SK-N-MC (cell line): Measurements from ENCODE around the gene ANGPTL3.
A peak's percentile ranks its signal among the peaks of the same experiment; 100 is the strongest.
"Not testable (repeated sequence)": the region's sequence is repeated elsewhere in the genome, so short reads cannot be mapped to it uniquely, and the experiment has no call there.

Experiments
- DNase-seq: peaks from one replicate; pipeline ENCODE4 v3.0.0-alpha.2; 2011; ENCODE audit warnings: low read depth, low spot score
- H3K27ac ChIP-seq: fragments of 200-600 bp; sonication (generic); 2 replicates; pipeline ENCODE4 v1.5.1; 2016; ENCODE audit warnings: mixed run types
- H3K36me3 ChIP-seq: fragments of 200-600 bp; sonication (generic); 2 replicates; pipeline ENCODE4 v1.6.1; 2017; ENCODE audit warnings: antibody characterized with exemption, low read length, mixed read lengths; ENCODE audit not compliant: insufficient read depth
- H3K4me3 ChIP-seq: fragments of 200-600 bp; sonication (generic); 2 replicates; pipeline ENCODE4 v1.5.1; 2016
- H3K9ac ChIP-seq: fragments of 200-600 bp; sonication (generic); 2 replicates; pipeline ENCODE4 v1.8.0; 2017; ENCODE audit warnings: mixed run types, mixed read lengths; ENCODE audit not compliant: insufficient read length
- H3K9me3 ChIP-seq: fragments of 200-600 bp; sonication (generic); 2 replicates; pipeline ENCODE4 v1.6.1; 2017; ENCODE audit warnings: low read depth, mild to moderate bottlenecking, antibody characterized with exemption, low read length, moderate library complexity, mixed read lengths
- EZH2 ChIP-seq: fragments of 200-600 bp; sonication (generic); IDR thresholded peaks from one replicate; pipeline ENCODE4 v1.6.1; 2017; ENCODE audit warnings: antibody characterized with exemption
- FOXP2 ChIP-seq: optimal IDR thresholded peaks from 2 replicates; pipeline ENCODE3; 2011; ENCODE audit warnings: mild to moderate bottlenecking, moderate library complexity; ENCODE audit not compliant: insufficient read depth; ENCODE audit errors: extremely low read length, control extremely low read depth
- POLR2AphosphoS5 ChIP-seq: IDR thresholded peaks from 2 replicates; pipeline ENCODE4 v1.6.1; 2012; ENCODE audit warnings: mild to moderate bottlenecking, low read depth, low read length, borderline replicate concordance

ANGPTL3 gene

DNA sequence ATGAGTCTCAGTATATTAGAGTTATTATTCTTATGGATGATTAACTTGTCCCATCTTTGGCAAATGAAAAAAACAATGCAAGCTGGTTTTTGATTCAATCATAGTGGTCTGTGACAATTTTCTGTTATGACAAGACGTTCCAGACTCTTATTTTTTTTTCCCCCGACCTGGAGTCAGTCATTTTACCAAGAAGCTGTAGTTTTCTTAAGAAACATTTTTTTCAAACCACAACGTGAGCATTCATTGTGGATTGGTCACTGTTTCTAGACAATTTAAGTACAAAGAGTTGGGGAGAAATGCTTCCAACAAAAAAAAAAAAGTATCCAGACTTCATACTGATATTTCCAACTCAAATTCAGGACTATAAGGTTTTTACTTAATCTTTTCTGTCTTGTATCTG, 8.0 kb upstream of the ANGPTL3 start:
- TF ChIP-seq POLR2AphosphoS5 (no peak), EZH2 (no peak), FOXP2 (no peak)
- H3K9ac ChIP-seq, result no peak overlapping the region
- H3K4me3 ChIP-seq, result no peak overlapping the region
- no peak for DNase-seq
- H3K9me3 ChIP-seq, result no peaks in the 10 kb centered on the region
- no peak overlapping the region for H3K27ac ChIP-seq
- H3K36me3 ChIP-seq, result no peaks in the 10 kb centered on the region

DNA sequence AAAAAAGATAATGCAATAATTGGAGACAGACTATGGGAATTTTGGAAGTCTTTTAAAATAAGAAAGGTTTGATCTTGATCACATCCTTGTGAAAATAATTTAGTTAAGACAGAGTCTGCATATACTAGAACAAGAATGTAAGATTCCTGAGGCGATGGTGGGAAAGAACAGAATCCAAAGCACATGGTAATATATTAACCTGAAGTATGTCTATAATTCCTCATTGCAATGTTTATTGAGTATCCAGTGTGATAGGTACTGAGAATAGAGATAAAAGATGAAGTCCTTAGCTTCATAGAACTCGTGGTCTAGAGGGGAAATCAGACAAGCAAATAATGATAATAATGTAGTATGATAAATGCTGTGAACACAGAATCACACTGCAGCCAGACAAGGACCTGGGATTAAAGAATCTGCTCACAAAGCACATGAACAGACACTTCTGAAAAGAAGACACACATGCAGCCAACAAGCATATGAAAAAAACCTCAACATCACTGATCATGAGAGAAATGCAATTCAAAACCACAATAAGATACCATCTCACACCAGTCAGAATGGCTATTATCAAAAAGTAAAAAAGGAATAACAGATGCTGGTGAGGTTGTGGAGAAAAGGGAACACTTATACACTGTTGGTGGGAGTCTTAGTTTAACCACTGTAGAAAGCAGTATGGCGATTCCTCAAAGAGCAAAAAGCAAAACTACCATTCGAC, 6.9 kb upstream of the ANGPTL3 start:
- TF ChIP-seq FOXP2 (no peak), POLR2AphosphoS5 (no peak), EZH2 (no peak)
- Histone ChIP-seq H3K4me3 (no peak overlapping the region), H3K27ac (no peak overlapping the region), H3K9me3 (no peaks in the 10 kb centered on the region), H3K36me3 (no peaks in the 10 kb centered on the region), H3K9ac (no peak overlapping the region)
- no peak for DNase-seq

DNA sequence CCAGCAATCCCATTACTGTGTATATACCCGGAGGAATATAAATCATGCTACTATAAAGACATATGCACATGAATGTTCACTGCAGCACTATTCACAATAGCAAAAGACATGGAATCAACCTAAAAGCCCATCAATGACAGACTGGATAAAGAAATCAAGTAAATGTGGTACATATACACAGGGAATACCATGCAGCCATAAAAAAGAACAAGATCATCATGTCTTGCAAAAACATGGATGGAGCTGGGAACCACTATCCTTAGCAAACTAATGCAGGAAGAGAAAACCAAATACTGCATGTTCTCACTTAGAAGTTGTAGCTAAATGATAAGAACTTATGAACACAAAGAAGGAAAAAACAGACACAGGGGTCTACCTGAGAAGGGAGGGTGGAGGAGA, 6.4 kb upstream of the ANGPTL3 start:
- Histone ChIP-seq H3K27ac (no peak overlapping the region), H3K36me3 (no peaks in the 10 kb centered on the region), H3K9me3 (no peaks in the 10 kb centered on the region), H3K4me3 (no peak overlapping the region), H3K9ac (no peak overlapping the region)
- DNase-seq, result no peak
- no peak for TF ChIP-seq EZH2

DNA sequence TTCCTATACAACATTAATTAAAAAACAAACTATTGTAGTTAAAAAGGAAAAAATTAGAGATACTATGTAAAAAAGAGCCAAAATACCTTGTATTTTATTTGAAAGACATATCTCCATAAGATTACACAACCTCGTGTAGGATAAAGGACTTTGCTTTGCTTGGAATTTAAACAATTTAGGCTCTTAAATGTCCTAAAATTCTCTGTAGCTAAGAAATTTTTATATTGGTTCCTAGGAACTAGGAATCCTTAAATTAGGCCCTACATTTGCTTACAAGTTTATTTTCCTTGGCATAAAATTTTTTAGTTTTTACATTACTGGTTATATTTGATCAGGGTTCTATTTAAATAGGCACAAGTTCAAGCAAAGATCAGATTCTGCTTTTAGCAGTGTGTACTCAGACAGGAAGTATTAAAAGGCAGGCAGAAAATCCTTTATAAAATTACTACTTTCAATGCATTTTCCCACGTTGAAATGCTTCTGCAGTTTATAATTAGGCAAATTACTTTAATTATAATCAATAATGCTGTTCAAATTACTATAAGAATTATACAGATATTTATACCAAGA, 3.4 kb upstream of the ANGPTL3 start:
- peak overlapping the region; percentile 11; the same call in 1 of the 2 replicates for H3K27ac ChIP-seq
- no peaks in the 10 kb centered on the region for H3K9me3 ChIP-seq
- no peaks in the 10 kb centered on the region for H3K36me3 ChIP-seq
- no peak for TF ChIP-seq EZH2
- TF ChIP-seq POLR2AphosphoS5, result no peak
- no peak for TF ChIP-seq FOXP2
- no peak for DNase-seq
- no peak overlapping the region for H3K9ac ChIP-seq
- no peak overlapping the region for H3K4me3 ChIP-seq

DNA sequence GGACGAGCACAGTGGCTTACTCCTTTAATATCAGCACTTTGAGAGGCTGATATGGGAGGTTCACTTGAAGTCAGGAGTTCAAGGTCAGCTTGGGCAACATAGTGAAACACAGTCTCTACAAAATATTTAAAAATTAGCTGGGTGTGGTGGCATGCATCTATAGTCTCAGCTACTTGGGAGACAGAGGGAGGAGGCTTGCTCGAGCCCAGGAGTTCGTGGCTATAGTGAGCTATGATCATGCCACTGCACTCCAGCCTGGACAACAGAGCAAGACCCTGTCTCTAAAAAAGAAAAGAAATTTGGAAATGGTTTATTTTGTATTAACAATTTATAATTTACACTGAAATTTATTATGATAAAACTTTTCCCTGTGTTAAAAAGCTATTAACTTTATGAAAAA, 1.7 kb upstream of the ANGPTL3 start:
- H3K9ac ChIP-seq, result no peak overlapping the region
- no peaks in the 10 kb centered on the region for H3K9me3 ChIP-seq
- H3K36me3 ChIP-seq, result no peaks in the 10 kb centered on the region
- no peak overlapping the region for H3K4me3 ChIP-seq
- no peak overlapping the region for H3K27ac ChIP-seq
- no peak for DNase-seq
- TF ChIP-seq EZH2 (no peak), FOXP2 (no peak), POLR2AphosphoS5 (no peak)

DNA sequence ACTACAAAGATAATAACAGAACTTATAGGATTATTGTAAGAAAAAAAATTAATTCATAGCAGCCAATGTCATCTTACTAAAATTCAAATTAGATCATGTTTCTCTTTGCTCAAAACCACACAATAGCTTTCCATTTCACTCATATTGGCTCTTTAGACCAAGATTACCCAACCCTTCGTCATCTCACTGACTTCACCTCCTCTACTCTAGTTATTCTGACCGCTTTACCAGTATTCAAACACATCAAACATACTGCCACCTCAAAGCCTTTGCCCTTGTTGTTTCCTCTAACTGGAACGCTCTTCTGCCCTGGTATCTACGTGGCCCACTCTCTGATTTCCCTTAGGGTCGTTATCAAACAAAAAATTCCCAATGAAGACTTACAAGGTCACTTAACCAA, 1.7 kb downstream of the ANGPTL3 start:
- no peaks in the 10 kb centered on the region for H3K9me3 ChIP-seq
- TF ChIP-seq POLR2AphosphoS5, result no peak
- no peak for TF ChIP-seq EZH2
- TF ChIP-seq FOXP2, result no peak
- no peak for DNase-seq
- no peak overlapping the region for H3K9ac ChIP-seq
- H3K36me3 ChIP-seq, result no peaks in the 10 kb centered on the region
- no peak overlapping the region for H3K27ac ChIP-seq
- H3K4me3 ChIP-seq, result no peak overlapping the region

DNA sequence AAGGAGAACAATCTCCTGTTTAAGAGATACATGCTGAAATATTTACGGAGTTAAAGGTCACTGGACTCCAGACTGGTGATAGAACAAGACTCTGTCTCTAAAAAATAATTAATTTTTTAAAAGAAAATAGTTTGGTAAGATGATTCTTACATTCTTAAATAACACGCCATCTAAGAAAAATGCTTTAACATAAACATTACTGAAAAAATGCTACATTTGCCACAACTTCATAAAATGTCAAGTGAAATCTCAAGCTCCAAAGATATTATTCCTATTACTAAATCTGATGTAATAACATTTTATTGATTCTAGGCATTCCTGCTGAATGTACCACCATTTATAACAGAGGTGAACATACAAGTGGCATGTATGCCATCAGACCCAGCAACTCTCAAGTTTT, 4.1 kb downstream of the ANGPTL3 start:
- Histone ChIP-seq H3K27ac (no peak overlapping the region), H3K9ac (no peak overlapping the region), H3K36me3 (no peaks in the 10 kb centered on the region), H3K9me3 (no peaks in the 10 kb centered on the region), H3K4me3 (no peak overlapping the region)
- TF ChIP-seq POLR2AphosphoS5 (no peak), FOXP2 (no peak), EZH2 (no peak)
- no peak for DNase-seq

DNA sequence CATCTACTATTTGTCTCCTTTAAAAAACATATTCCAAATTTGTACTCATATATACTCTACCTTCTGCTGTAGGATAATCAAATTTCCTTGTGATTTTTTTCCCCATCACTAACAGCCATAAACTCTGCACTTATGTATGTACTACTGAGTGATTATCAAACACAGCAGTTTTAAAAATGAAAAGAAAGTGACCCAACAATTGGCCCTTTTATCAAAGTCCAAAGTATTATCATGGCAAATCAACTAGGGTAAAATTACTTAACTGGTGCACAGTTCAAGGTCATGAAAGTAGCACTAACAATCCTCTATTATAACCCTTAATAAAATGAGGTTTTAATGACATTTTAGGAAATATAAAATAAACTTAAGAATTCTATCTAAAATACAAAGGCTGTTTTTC, 11.6 kb downstream of the ANGPTL3 start:
- Histone ChIP-seq H3K9me3 (no peaks in the 10 kb centered on the region), H3K9ac (no peak overlapping the region), H3K27ac (no peak overlapping the region), H3K36me3 (no peaks in the 10 kb centered on the region), H3K4me3 (no peak overlapping the region)
- DNase-seq, result no peak
- no peak for TF ChIP-seq FOXP2
- TF ChIP-seq POLR2AphosphoS5, result no peak
- TF ChIP-seq EZH2, result no peak

DNA sequence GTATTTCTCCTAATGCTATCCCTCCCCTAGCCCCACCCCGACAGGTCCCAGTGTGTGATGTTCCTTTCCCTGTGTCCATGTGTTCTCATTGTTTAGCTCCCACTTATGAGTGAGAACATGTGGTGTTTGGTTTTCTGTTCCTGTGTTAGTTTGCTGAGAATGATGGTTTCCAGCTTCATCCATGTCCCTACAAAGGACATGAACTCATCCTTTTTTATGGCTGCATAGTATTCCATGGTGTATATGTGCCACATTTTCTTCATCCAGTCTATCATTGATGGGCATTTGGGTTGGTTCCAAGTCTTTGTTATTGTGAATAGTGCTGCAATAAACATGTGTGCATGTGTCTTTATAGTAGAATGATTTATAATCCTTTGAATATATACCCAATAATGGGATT, 13.3 kb downstream of the ANGPTL3 start:
- H3K9me3 ChIP-seq, H3K9ac ChIP-seq, H3K27ac ChIP-seq, H3K4me3 ChIP-seq, DNase-seq, H3K36me3 ChIP-seq: not testable (repeated sequence)

DNA sequence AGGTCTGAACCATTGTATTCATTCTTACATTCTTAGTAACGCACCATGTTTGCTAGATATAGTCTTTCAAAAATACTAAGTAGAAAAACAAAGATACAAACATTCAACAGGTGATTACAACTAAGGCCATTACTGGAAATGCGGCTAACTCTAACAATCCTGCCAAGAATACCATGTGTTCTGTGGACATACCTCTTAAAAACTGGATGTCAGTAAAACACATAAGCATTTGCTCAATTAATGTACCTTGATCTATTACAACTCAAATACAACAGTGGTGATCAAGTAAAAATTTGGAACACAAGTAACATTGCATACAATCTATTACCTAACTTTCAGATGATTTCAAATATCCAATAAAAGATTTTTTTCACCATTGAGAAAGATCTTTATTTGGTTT, 15.4 kb downstream of the ANGPTL3 start:
- Histone ChIP-seq H3K9me3 (no peaks in the 10 kb centered on the region), H3K27ac (no peak overlapping the region), H3K9ac (no peak overlapping the region), H3K4me3 (no peak overlapping the region), H3K36me3 (no peaks in the 10 kb centered on the region)
- no peak for TF ChIP-seq POLR2AphosphoS5
- no peak for DNase-seq
